GM18907 (cell line): ENCODE results near the gene NFIA.
"Not testable (repeated sequence)": the region's sequence is repeated elsewhere in the genome, so short reads cannot be mapped to it uniquely, and the experiment has no call there.

ENCODE experiments used
- ATAC-seq: cut with Tn5 transposase; IDR thresholded peaks from one replicate; pipeline ENCODE4 v1.9.1; 2021; ENCODE audit warnings: mild to moderate bottlenecking, moderate library complexity; ENCODE audit not compliant: unreplicated experiment

Gene NFIA

DNA sequence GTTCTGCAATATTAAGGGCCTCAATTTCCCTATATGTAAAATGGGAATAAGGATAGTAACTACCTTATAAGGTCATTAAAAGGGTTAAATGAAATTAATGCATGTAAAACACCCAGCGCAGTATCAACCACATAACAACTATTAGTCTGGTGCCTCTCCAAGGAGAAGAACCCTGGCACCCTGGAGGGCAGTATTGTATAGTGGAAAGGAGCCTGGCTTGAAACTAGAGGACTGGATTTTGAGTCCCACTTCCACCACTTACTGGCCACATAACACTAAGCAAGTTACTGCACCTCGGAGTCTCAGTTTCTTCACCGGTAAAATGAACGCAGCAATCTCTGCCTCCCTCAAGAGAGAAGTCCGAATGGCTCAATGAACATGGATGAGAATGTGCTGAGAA, 385.5 kb downstream of the NFIA start:
- ATAC-seq: not testable (repeated sequence)

GRCh38 chr1:61469365-61469764, 387.0 kb downstream of the NFIA start:
- no peak for ATAC-seq

- ATAC-seq: no peak
These were observed 390.5 kb downstream of the NFIA start for GRCh38 chr1:61472876-61473275.

DNA sequence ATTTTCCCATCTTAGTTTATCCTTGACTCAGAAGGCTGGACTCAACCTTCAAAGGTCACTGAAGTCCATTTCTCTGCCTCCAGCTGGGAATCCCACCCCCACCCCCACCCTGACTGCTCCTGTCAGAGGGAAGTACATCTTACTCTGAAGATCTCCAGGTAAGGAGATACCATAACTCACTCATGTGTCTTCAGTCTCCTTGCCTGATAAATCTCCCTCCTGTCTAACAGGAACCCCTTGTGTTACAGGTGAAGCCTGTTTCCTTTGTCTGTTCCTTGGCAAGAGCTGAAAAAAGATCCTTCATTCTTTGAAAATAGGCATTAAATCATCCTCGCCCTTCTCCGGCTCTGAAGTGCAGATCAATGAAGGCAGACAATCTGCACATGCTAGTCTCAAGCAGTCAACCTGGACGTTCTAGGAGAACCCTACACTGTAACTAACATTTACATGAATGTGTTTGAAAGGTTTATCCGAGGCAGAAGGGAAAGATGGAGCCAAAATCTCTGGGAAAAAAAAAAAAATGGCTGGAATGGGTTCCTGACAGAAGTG, 392.0 kb downstream of the NFIA start:
- ATAC-seq: no peak

DNA sequence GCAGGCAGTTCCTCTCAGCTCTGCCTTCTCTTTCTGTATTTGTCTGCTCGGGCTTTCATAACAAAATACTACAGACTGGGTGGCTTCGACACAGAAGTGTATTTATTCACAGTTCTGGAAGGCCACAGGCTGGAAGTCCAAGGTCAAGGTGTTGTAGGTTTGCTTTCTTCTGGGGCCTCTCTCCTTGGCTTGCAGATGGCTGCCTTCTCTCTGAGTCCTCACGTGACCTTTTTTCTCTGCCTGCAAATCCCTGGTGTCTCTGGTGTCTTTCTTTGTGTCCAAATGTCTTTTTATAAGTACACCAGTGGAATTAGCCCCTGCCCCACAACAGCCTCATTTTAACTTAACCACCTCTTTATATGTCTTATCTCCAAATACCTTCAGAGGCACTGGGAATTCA, 392.6 kb downstream of the NFIA start:
- ATAC-seq: no peak

DNA sequence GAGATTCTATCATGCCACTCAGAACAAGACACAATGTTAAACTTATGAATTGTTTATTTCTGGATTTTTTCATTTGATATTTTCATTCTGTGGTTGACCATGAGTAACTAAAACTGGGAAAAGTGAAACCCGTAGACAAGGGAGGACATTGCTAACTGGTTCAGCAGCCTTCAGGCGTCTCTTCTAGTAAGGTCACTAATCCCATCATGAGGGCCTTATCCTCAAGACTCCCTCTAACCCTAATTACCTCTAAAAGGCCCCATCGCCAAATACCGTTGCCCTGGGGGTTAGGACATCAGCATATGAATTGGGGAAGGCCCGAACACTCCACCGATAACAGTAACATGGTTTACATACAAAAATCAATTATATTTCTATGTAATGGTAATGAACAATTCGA, 394.9 kb downstream of the NFIA start:
- no peak for ATAC-seq

GRCh38 chr1:61480273-61480935, 398.0 kb downstream of the NFIA start:
- no peak for ATAC-seq

DNA sequence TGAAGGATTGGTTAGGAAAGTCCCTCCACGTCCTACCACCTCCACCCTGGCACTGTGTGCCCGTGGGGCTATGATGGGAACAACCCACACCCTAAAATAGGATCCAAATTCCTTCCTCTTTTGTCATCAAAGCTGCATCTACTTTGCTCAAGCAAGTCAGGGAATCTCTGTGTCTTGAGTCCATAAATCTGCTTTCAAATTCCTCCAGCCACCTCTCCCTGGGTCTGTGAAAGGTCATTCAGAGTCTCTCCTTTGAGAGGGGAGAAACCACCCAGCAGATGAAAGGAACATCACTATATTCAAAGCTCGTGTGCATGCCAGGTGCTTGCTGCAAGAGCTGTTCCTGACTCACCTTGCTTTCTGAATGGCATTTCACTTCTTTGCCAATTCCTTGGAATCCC, 399.0 kb downstream of the NFIA start:
- ATAC-seq: no peak

DNA sequence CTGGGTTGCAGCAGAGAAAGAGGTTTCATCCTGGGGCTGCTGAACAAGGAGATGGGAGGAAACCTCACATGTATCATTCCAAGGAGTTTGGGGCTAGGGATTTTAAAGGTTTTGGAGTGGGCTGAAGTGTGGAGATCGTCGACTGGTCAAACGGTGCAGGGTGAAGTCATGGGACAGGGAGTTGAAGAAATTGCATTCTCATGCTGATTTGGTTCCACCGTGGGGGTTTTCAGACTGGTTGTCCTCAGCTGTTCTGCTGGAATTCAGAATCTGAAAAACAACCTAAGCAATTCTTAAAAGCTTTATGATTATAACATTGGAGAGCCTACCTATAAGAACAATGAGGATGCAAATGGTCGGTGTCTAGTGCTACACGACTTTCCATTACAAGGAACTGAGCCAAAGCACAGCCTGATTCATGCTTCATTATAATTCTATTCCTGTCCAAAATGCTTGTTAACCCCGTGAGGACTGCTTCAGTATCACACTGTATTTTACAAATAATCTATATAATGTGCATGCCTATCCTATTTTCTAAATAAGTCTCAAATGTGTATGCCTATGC, 399.9 kb downstream of the NFIA start:
- no peak for ATAC-seq

DNA sequence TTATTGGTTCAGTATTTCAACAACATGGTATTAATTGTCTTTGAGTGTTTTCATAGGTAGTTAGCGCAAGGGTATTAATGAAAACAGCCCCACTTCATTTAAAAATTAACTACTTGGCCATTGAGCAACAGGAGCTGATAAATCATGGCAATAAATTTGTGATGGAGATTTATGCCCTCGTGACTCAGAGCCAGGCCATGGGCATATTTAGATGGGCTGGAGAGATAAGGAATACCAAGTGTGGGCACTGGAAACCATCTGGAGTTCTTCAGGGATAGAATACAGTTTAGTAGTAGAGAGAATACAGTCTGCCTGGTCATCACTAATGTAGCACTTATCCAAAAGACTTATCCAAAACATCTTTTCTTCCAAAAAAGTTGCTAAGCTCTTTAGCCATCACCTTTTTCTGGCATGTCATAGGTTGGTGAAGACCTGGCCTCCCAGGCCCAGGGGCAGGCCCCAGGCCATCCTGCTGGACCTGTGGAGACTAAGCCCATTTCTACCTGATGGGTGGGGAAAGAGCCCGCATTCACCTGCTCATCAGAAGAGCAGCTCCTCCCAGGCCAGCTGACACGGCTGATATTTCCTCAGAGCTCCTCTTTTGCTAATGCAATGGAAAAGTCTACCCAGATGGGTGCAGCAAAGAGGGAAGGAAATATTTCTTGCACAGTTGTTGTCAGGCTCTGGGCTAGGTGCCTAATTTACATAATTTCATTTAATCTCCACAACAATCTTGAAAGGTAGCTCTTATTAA, 404.6 kb downstream of the NFIA start:
- no peak for ATAC-seq

DNA sequence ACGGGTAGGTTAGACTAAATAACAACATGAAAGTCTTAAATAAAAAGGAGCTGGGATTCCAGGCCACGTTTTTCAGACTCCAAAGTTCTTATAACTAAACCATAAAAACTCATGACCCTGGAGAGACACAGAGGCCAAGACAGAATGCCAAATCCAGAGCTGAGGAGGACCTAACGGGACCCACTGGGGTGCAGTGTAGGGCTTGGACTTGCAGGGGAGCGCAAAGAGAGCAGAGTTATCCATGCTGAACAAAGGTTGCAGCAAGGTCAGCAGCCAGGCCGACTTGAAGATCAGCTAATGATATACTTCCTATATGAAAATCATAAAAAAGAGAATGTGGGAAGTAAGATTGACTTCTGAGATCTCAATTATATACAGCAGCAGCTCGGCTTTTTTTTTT, 405.4 kb downstream of the NFIA start:
- ATAC-seq: no peak

- ATAC-seq: no peak
These were observed 408.6 kb downstream of the NFIA start for GRCh38 chr1:61490924-61491323.

DNA sequence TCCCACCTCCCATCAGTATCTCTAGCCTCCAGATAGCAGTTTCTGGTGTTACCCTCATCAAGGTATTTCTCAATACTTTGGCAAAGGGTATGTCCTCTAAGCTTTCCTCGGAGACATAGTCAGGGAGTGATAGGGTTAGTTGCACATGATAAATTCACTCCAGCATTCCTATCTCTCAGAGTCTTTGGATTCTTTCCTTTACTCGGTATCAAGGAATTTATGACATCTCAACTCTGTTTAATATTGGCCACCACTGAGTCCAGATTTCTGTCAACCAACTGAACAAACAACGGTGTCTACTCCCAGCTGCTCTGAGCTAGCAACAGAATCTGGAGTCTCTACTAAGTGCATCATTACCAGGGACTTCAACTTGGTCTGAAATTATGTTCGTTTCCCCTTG, 409.1 kb downstream of the NFIA start:
- no peak for ATAC-seq

DNA sequence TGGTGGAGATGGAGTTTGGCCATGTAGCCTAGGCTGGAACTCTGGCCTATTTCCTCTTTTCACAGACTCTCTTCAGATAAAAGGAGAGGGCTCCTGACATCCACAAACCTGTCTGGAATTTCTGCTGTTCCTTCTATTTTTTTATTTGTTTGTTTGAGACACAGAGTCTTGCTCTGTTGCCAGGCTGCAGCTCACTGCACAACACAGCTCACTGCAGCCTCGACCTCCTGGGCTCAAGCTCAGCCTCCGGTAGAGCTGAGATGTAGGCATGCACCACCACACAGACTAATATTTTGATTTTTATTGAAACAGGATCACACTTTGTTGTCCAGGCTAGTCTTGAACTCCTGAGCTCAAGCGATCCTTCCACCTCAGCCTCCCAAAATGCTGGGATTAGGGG, 411.6 kb downstream of the NFIA start:
- ATAC-seq: no peak

- ATAC-seq: no peak
These were observed 414.1 kb downstream of the NFIA start for GRCh38 chr1:61496501-61496900.

GRCh38 chr1:61497013-61497412, 414.7 kb downstream of the NFIA start:
- no peak for ATAC-seq

DNA sequence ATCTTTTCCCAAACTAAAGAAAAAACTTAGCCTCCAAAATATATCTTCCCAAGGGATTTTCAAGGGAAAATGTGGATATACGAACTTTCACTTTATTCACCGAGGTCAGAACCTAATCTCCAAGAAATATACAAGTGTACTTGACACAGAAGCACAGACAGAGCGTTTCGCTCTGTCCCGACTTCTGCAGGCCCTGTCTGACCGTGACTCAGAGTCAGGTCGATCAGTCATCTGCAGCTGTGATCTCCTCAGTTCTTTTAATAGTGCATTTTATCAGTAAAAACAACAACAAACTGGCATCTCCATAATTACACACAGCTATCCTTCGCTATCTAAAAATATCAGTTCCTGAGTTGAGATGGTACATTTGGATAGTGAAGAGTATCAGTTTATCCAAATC, 416.0 kb downstream of the NFIA start:
- no peak for ATAC-seq

DNA sequence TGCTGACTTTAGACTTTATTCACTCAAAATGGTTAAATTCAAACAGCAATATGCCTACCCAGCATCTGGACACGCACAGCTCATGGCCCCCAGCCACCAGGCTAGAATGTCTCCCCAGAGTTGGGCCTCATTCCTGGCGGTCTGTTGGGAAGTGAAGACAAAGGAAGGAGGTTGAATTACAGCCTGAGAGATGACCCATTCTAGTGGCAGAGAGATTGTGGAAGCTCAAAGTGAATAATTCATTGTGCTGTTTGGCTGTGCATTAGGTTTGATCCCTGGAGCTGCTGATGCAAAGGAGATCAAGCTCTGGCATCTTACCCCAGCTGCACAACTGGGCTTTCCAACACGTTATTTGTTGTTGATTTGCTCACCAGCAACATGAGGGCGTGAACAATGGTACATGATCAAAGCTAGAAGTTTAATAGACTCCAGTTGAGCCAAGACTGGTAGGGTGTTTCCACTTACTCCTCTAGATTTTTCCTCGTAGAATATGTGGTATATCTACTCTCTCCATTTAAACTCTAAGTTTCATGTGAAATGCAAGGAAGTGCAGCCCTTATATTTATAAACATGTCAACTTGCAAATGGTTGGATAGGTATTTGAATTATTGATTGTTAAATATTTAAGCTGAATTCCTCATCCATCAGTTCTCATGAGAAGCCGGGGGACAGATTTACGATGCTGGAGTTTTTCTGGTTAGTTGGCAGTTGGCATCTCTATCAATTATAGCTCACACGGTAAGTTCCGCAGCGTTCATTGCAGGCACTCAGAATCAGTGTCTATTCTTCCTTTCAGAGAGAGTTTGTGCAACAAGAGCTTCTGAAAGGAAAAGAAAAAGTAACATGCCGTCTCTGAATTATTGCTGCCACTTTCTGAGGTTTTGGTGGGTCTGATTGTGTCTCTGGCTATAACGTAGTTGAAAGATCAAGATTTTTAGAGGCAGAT, 419.9 kb downstream of the NFIA start:
- ATAC-seq: no peak

- ATAC-seq: no peak
These were observed 421.9 kb downstream of the NFIA start for GRCh38 chr1:61504305-61504704.

DNA sequence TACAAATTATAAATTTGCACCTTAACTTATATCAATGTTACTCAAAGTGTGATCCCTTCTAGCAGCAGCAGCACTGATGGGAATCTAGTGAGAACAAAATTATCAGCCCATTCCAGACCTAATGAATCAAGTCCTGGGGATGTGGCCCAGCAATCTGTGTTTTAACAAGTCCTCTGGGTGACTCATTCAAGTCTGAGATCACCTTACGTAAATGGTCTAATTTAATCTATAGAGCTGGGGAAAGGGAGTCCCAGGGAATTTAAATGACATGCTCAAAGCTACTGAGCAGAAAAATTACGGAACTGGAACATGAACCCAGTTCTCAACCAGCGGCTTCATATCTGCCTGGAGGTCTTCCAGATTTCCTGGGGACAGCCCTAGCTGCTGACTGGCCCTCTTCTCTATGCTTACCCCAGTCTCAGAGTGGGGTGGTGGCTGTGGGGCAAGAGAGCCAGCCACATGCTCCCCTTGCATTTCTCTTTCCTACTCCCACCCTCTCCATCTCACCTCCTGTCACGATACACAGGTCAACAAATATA, 422.6 kb downstream of the NFIA start:
- ATAC-seq: no peak

DNA sequence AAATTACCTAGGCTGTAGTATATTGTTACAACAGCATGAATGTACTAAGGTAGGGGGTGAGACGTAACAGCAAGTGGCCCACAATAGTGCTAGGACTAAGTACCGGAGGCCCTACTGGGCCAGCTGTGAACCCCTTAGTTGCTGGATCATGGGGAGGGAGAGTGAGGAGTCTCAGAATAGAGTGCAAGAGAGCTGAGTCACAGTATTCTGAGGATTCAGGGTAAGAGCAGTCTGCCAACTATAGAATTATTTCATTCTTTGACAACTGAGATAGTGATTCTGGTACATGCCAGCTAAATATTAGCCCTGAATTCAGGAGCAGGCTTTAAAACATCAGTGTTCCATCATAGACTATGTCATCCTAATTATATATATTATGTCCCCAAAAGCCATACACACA, 423.9 kb downstream of the NFIA start:
- no peak for ATAC-seq
